Measurements from ENCODE around the gene GP2. TPM values are rescaled to one million over a fixed set of nuclear protein-coding genes. Genes with fewer than 3 reads are reported as not detected.

GP2 gene
- total and polyA plus RNA-seq, 2 donors (not counting 1 experiment from before 2014, with no cell fraction given): not detected

GRCh38 chr16:20369452-20370054, 42.2 kb upstream of the GP2 start:
- H3K4me3 Mint-ChIP-seq: no peak overlapping the region
- no peaks in the 10 kb centered on the region for H3K36me3 ChIP-seq (replicated peaks in 1 of 2; ENCODE audit: control extremely low read depth in 1 of 2, control insufficient read depth in 1 of 2, extremely low read depth in 1 of 2, insufficient read depth in 2 of 2, low read length in 1 of 2)
- peaks cover 0 to 4% (median 0%) of the 10 kb centered on the region in 4 experiments for H3K27me3 ChIP-seq (replicated peaks in 1 of 4; ENCODE audit: control extremely low read depth in 1 of 4, control insufficient read depth in 3 of 4, insufficient read depth in 4 of 4, low read length in 3 of 4)
- H2AFZ ChIP-seq (ENCODE audit: insufficient read depth, low read depth, low read length, poor library complexity, severe bottlenecking): no peak overlapping the region
- H3K79me2 ChIP-seq (ENCODE audit: control insufficient read depth, insufficient read depth, low read length): no peaks in the 10 kb centered on the region
- no peaks in the 10 kb centered on the region for H3K4me1 Mint-ChIP-seq
- 89% methylated on average over 9 of the region's 9 CpGs for WGBS (ENCODE audit: insufficient coverage)
- H3K4me3 ChIP-seq (ENCODE audit: control extremely low read depth in 1 of 5, extremely low read depth in 1 of 5, insufficient read depth in 1 of 5, low read depth in 2 of 5, low read length in 4 of 5): no peak overlapping the region
- intact Hi-C loops (cut with micrococcal nuclease): no loop called here
- ATAC-seq (ENCODE audit: low read depth): no peak
- H3K27ac ChIP-seq (ENCODE audit: low read length in 2 of 2): no peak overlapping the region
- CTCF ChIA-PET: interaction anchor here (1.2 kb wide), 1 partner anchor 15 kb away, joined by 3 read pairs; no protein-coding TSS in a partner anchor
- no peak overlapping the region for H3K4me2 ChIP-seq (replicated peaks; ENCODE audit: low read depth, low read length, poor library complexity, severe bottlenecking)
- H3K9ac ChIP-seq (ENCODE audit: low read length): no peak overlapping the region
- no peak for DNase-seq
- no peaks in the 10 kb centered on the region for H3K9me3 Mint-ChIP-seq (ENCODE audit: insufficient read depth)
- H3K27ac Mint-ChIP-seq: no peak overlapping the region
- POLR2A ChIA-PET: no interaction called here
- no peaks in the 10 kb centered on the region for H3K4me1 ChIP-seq (ENCODE audit: control insufficient read depth in 2 of 2, insufficient read depth in 2 of 2, low read length in 2 of 2)
- TF ChIP-seq CTCF (IDR thresholded peaks at IDR 0.05): no peak
- TF ChIP-seq EZH2 (IDR thresholded peaks at IDR 0.05; ENCODE audit: borderline replicate concordance, insufficient read depth, low read depth, low read length, poor library complexity, severe bottlenecking): no peak
- no peaks in the 10 kb centered on the region for H3K9me3 ChIP-seq (ENCODE audit: control extremely low read depth in 1 of 3, control insufficient read depth in 2 of 3, insufficient read depth in 1 of 3, low read length in 2 of 3)
- H4K20me1 ChIP-seq (ENCODE audit: control insufficient read depth, insufficient read depth, low read length, poor library complexity, severe bottlenecking): no peaks in the 10 kb centered on the region
- peaks cover 31% of the 10 kb centered on the region for H3K27me3 Mint-ChIP-seq

- no peak for ATAC-seq (ENCODE audit: low read depth)
- no peaks in the 10 kb centered on the region for H3K9me3 Mint-ChIP-seq (ENCODE audit: insufficient read depth)
- H3K9me3 ChIP-seq (ENCODE audit: control extremely low read depth in 1 of 3, control insufficient read depth in 2 of 3, insufficient read depth in 1 of 3, low read length in 2 of 3): no peaks in the 10 kb centered on the region
- H2AFZ ChIP-seq (ENCODE audit: insufficient read depth, low read depth, low read length, poor library complexity, severe bottlenecking): no peak overlapping the region
- no peak for DNase-seq
- ChIA-PET POLR2A (no interaction called here), CTCF (no interaction called here)
- H3K4me3 ChIP-seq (ENCODE audit: control extremely low read depth in 1 of 5, extremely low read depth in 1 of 5, insufficient read depth in 1 of 5, low read depth in 2 of 5, low read length in 4 of 5): no peak overlapping the region
- H3K9ac ChIP-seq (ENCODE audit: low read length): no peak overlapping the region
- H3K4me3 Mint-ChIP-seq: no peak overlapping the region
- H3K4me1 ChIP-seq (ENCODE audit: control insufficient read depth in 2 of 2, insufficient read depth in 2 of 2, low read length in 2 of 2): no peaks in the 10 kb centered on the region
- peaks cover 22% of the 10 kb centered on the region for H3K27me3 Mint-ChIP-seq
- H3K36me3 ChIP-seq (replicated peaks in 1 of 2; ENCODE audit: control extremely low read depth in 1 of 2, control insufficient read depth in 1 of 2, extremely low read depth in 1 of 2, insufficient read depth in 2 of 2, low read length in 1 of 2): no peaks in the 10 kb centered on the region
- no peak overlapping the region for H3K27ac Mint-ChIP-seq
- H3K79me2 ChIP-seq (ENCODE audit: control insufficient read depth, insufficient read depth, low read length): no peaks in the 10 kb centered on the region
- H3K27me3 ChIP-seq (replicated peaks in 1 of 4; ENCODE audit: control extremely low read depth in 1 of 4, control insufficient read depth in 3 of 4, insufficient read depth in 4 of 4, low read length in 3 of 4): no peaks in the 10 kb centered on the region
- intact Hi-C loops (cut with micrococcal nuclease): no loop called here
- H4K20me1 ChIP-seq (ENCODE audit: control insufficient read depth, insufficient read depth, low read length, poor library complexity, severe bottlenecking): no peaks in the 10 kb centered on the region
- 74% methylated on average over 2 of the region's 3 CpGs for WGBS (ENCODE audit: insufficient coverage)
- H3K27ac ChIP-seq (ENCODE audit: low read length in 2 of 2): no peak overlapping the region
- H3K4me1 Mint-ChIP-seq: no peaks in the 10 kb centered on the region
- H3K4me2 ChIP-seq (replicated peaks; ENCODE audit: low read depth, low read length, poor library complexity, severe bottlenecking): no peak overlapping the region
- TF ChIP-seq CTCF (IDR thresholded peaks at IDR 0.05): no peak
- no peak for TF ChIP-seq EZH2 (IDR thresholded peaks at IDR 0.05; ENCODE audit: borderline replicate concordance, insufficient read depth, low read depth, low read length, poor library complexity, severe bottlenecking)
Observed at GRCh38 chr16:20364051-20364450, 36.7 kb upstream of the GP2 start.
